HCT116 (cell line): ENCODE measurements around the gene KIF1A. TPM values are rescaled to one million over a fixed set of nuclear protein-coding genes. Genes with fewer than 3 reads are reported as not detected.
A peak's percentile ranks its signal among the peaks of the same experiment; 100 is the strongest.

Experiments used
- ATAC-seq: fragments of 200-7000 bp; cut with Tn5 transposase; 2 replicates; pipeline ENCODE4 v1.9.1; 2020; ENCODE audit warnings: mild to moderate bottlenecking, moderate library complexity
- BruUV-seq: library from RNA; stranded (reverse); fragments of 400-500 nt; replicated peaks from 2 replicates; lab custom pipeline; 2021; lab: Mats Ljungman, UMichigan
- CTCF ChIA-PET: fragments of 300-600 bp; sonication (Branson Sonifier 250); formaldehyde crosslinking; loops from one replicate; lab custom pipeline; 2021; ENCODE audit warnings: antibody characterized with exemption; lab: Charles Lee
- POLR2A ChIA-PET: fragments of 300-600, 350-600 bp; sonication (Branson Sonifier 250); formaldehyde crosslinking; loops from one replicate; lab custom pipeline; 2021; ENCODE audit warnings: antibody characterized with exemption; lab: Charles Lee
- RAD21 ChIA-PET, 2 experiments: fragments of 300-600 bp; sonication (Branson Sonifier 250); formaldehyde crosslinking; loops; one replicate each; lab custom pipeline; 2023; ENCODE audit warnings: low total read pairs in 2 of 2; ENCODE audit not compliant: uncharacterized antibody in 2 of 2, unreplicated experiment in 2 of 2, low non-redundant PET in 1 of 2; lab: Charles Lee
- DNase-seq: peaks from one replicate; pipeline ENCODE4 v3.0.0-alpha.2; 2010; ENCODE audit warnings: low read depth, low spot score
- H2AFZ ChIP-seq: fragments of 200-600 bp; shearing (Covaris generic), sonication (generic); 2 replicates; pipeline ENCODE4 v1.6.1; 2017; ENCODE audit warnings: low read depth, mixed run types, mixed read lengths, antibody characterized with exemption, low read length; ENCODE audit not compliant: poor library complexity, severe bottlenecking
- H3K27ac ChIP-seq: 2 replicates; pipeline ENCODE4 v1.5.1; 2012; ENCODE audit warnings: low read depth, low read length
- H3K27me3 ChIP-seq: fragments of 200-600 bp; sonication (generic); 2 replicates; pipeline ENCODE4 v1.6.1; 2016; ENCODE audit warnings: mixed run types, low read length, mixed read lengths; ENCODE audit not compliant: insufficient read depth
- H3K36me3 ChIP-seq, 2 experiments: fragments of 200-500 bp in 1 of 2; fragments of 200-600 bp in 1 of 2; sonication (Bioruptor generic) in 1 of 2; sonication (generic) in 1 of 2; 2 replicates each; pipeline versions ENCODE4 v1.5.1 to v1.6.1; 2014 to 2016; ENCODE audit warnings: low read length in 2 of 2, inconsistent platforms in 1 of 2, mixed read lengths in 1 of 2, mixed run types in 1 of 2; ENCODE audit not compliant: insufficient read depth in 2 of 2, control insufficient read depth in 1 of 2
- H3K4me1 ChIP-seq, 2 experiments: fragments of 200-600 bp in 1 of 2; sonication (generic) in 1 of 2; 2 replicates each; pipeline versions ENCODE4 v1.5.1 to v1.6.1; 2012 to 2017; ENCODE audit warnings: low read length in 2 of 2, inconsistent platforms in 1 of 2, mild to moderate bottlenecking in 1 of 2, mixed read lengths in 1 of 2, mixed run types in 1 of 2, moderate library complexity in 1 of 2; ENCODE audit not compliant: insufficient read depth in 2 of 2, control insufficient read depth in 1 of 2
- H3K4me2 ChIP-seq: fragments of 200-600 bp; sonication (generic); 2 replicates; pipeline ENCODE4 v1.6.1; 2017; ENCODE audit warnings: mixed run types, low read length, mixed read lengths
- H3K4me3 ChIP-seq, 2 experiments: fragments of 200-600 bp in 1 of 2; sonication (generic) in 1 of 2; replicated peaks in 1 of 2; 2 replicates each; pipeline ENCODE4 v1.5.1; 2011 to 2016; ENCODE audit warnings: low read length in 2 of 2, control low read depth in 1 of 2, low read depth in 1 of 2, mild to moderate bottlenecking in 1 of 2, mixed read lengths in 1 of 2, mixed run types in 1 of 2
- H3K79me2 ChIP-seq: fragments of 200-600 bp; sonication (generic); 2 replicates; pipeline ENCODE4 v1.6.1; 2017; ENCODE audit warnings: mild to moderate bottlenecking, mixed run types, low read length, moderate library complexity, mixed read lengths; ENCODE audit not compliant: insufficient read depth
- H3K9ac ChIP-seq: fragments of 200-600 bp; sonication (generic); 2 replicates; pipeline ENCODE4 v1.6.1; 2016; ENCODE audit warnings: low read length, mixed read lengths
- H3K9me2 ChIP-seq: fragments of 200-600 bp; sonication (generic), shearing (Covaris generic); 2 replicates; pipeline ENCODE4 v1.6.1; 2017; ENCODE audit warnings: mixed run types, mild to moderate bottlenecking, moderate library complexity; ENCODE audit not compliant: insufficient read depth
- H3K9me3 ChIP-seq, 2 experiments: fragments of 200-500 bp in 1 of 2; fragments of 200-600 bp in 1 of 2; sonication (Bioruptor generic) in 1 of 2; sonication (generic) in 1 of 2; 2 replicates each; pipeline ENCODE4 v1.6.1; 2014 to 2017; ENCODE audit warnings: low read length in 2 of 2, mixed read lengths in 2 of 2, inconsistent platforms in 1 of 2, low read depth in 1 of 2, mild to moderate bottlenecking in 1 of 2, mixed run types in 1 of 2, moderate library complexity in 1 of 2; ENCODE audit not compliant: control insufficient read depth in 1 of 2, insufficient read depth in 1 of 2
- H4K20me1 ChIP-seq: fragments of 200-600 bp; sonication (generic), shearing (Covaris generic); 2 replicates; pipeline ENCODE4 v1.6.1; 2017; ENCODE audit warnings: mixed run types, mild to moderate bottlenecking, moderate library complexity; ENCODE audit not compliant: insufficient read depth
- CBX3 ChIP-seq: IDR thresholded peaks from 2 replicates; pipeline ENCODE4 v1.6.1; 2012; ENCODE audit warnings: low read depth
- ELF1 ChIP-seq: IDR thresholded peaks from 2 replicates; pipeline ENCODE4 v1.6.1; 2012; ENCODE audit warnings: low read depth, borderline replicate concordance
- EZH2 ChIP-seq: fragments of 200-600 bp; sonication (generic); IDR thresholded peaks from 2 replicates; pipeline ENCODE4 v1.6.1; 2017; ENCODE audit warnings: antibody characterized with exemption, mixed run types
- JUND ChIP-seq: IDR thresholded peaks from 2 replicates; pipeline ENCODE4 v1.6.1; 2012
- SIN3A ChIP-seq: IDR thresholded peaks from 2 replicates; pipeline ENCODE4 v1.6.1; 2012; ENCODE audit warnings: low read depth
- SP1 ChIP-seq: IDR thresholded peaks from 2 replicates; pipeline ENCODE4 v1.6.1; 2012; ENCODE audit warnings: low read depth
- SRF ChIP-seq: IDR thresholded peaks from 2 replicates; pipeline ENCODE4 v1.6.1; 2012; ENCODE audit warnings: low read depth
- YY1 ChIP-seq: IDR thresholded peaks from 2 replicates; pipeline ENCODE4 v1.6.1; 2011; ENCODE audit warnings: low read length, low read depth, moderate library complexity, mild to moderate bottlenecking; ENCODE audit not compliant: insufficient replicate concordance; ENCODE audit errors: extremely low read depth
- ZFX ChIP-seq: fragments of 450-650 bp; IDR thresholded peaks from 2 replicates; pipeline ENCODE4 v1.6.1; 2017
- ZNF274 ChIP-seq: fragments of 200-500 bp; sonication (Bioruptor generic); IDR thresholded peaks from 2 replicates; pipeline ENCODE4 v1.6.1; 2014; ENCODE audit warnings: mild to moderate bottlenecking, low read depth, low read length, inconsistent platforms
- intact Hi-C: fragments of 100-400 bp; cut with micrococcal nuclease; formaldehyde crosslinking; loops from 2 replicates; pipeline ENCODE4 v1.10.0; 2022
- total RNA-seq: library from RNA; stranded (reverse); gene quantifications from one replicate; pipeline ENCODE4 v1.2.1, GENCODE V29; 2021; ENCODE audit not compliant: unreplicated experiment
- TF ChIP-seq, protein P1 (sequence below): IDR thresholded peaks from 2 replicates; pipeline ENCODE4 v1.6.1; 2012
- TF ChIP-seq, protein P2 (sequence below): IDR thresholded peaks from 2 replicates; pipeline ENCODE4 v1.6.1; 2012; ENCODE audit warnings: low read depth
- TF ChIP-seq, protein P3 (sequence below): IDR thresholded peaks from 2 replicates; pipeline ENCODE4 v1.6.1; 2011; ENCODE audit warnings: mild to moderate bottlenecking, low read length, moderate library complexity; ENCODE audit not compliant: insufficient replicate concordance; ENCODE audit errors: extremely low read depth
- TF ChIP-seq, protein P4 (sequence below), 3 experiments: fragments of 200-600 bp in 1 of 3; sonication (generic) in 1 of 3; IDR thresholded peaks in 2 of 3; conservative IDR thresholded peaks in 1 of 3; 2 replicates each; pipeline ENCODE4 v1.5.1; 2012 to 2017; ENCODE audit warnings: low read depth in 2 of 3, low read length in 2 of 3, antibody characterized with exemption in 1 of 3, borderline replicate concordance in 1 of 3, control low read depth in 1 of 3, mild to moderate bottlenecking in 1 of 3, mixed read lengths in 1 of 3, mixed run types in 1 of 3, moderate library complexity in 1 of 3; ENCODE audit not compliant: insufficient read depth in 1 of 3

KIF1A gene
- total RNA-seq, 1 experiment from 2014 or later, result 0.27 TPM

GRCh38 chr2:240782886-240783818, 36.9 kb downstream of the KIF1A start (continued):
- TF ChIP-seq, protein P1, sequence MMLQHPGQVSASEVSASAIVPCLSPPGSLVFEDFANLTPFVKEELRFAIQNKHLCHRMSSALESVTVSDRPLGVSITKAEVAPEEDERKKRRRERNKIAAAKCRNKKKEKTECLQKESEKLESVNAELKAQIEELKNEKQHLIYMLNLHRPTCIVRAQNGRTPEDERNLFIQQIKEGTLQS, result no peak
- TF ChIP-seq YY1 (no peak), JUND (no peak)
- TF ChIP-seq, protein P2, sequence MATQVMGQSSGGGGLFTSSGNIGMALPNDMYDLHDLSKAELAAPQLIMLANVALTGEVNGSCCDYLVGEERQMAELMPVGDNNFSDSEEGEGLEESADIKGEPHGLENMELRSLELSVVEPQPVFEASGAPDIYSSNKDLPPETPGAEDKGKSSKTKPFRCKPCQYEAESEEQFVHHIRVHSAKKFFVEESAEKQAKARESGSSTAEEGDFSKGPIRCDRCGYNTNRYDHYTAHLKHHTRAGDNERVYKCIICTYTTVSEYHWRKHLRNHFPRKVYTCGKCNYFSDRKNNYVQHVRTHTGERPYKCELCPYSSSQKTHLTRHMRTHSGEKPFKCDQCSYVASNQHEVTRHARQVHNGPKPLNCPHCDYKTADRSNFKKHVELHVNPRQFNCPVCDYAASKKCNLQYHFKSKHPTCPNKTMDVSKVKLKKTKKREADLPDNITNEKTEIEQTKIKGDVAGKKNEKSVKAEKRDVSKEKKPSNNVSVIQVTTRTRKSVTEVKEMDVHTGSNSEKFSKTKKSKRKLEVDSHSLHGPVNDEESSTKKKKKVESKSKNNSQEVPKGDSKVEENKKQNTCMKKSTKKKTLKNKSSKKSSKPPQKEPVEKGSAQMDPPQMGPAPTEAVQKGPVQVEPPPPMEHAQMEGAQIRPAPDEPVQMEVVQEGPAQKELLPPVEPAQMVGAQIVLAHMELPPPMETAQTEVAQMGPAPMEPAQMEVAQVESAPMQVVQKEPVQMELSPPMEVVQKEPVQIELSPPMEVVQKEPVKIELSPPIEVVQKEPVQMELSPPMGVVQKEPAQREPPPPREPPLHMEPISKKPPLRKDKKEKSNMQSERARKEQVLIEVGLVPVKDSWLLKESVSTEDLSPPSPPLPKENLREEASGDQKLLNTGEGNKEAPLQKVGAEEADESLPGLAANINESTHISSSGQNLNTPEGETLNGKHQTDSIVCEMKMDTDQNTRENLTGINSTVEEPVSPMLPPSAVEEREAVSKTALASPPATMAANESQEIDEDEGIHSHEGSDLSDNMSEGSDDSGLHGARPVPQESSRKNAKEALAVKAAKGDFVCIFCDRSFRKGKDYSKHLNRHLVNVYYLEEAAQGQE, result no peak

DNA sequence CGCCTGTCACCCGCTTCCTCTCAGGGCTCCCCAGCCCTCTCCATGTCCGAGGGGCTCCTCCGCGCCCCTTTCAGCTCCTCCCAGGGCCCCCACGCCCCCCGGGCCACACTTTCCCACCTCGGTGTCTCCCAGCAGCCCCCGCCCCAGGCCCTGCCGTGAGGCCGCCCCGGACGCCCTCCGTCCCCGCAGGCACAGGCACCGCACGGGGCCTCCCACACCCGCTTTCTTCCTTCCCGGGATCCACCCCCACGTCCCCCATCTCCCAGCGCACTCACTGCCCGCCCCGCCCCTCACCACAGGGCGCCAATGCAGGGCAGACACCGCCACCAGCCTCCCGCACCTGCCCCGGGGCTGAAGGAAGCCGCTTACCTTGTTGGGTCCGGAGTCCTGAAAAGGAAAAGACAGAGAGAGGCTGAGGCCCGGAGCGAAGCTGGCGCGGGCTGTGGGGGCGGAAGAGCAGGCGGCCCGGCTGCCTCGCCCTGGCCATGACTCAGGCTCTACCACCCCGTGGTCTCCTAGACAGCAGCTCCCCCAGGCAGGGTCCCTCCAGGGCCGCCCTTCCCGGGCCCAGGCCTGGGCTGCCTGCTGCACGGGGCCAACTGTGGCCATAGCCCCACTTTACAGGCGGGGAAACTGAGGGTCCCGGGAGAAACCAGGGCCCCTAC, 37.7 kb downstream of the KIF1A start:
- no peaks in the 10 kb centered on the region for H3K9me3 ChIP-seq
- no peaks in the 10 kb centered on the region for H3K9me2 ChIP-seq
- ChIA-PET CTCF (no interaction called here), POLR2A (no interaction called here), RAD21 (no interaction called here)
- no peak for ATAC-seq
- H3K27me3 ChIP-seq, result no peaks in the 10 kb centered on the region
- peaks cover 0 to 6% of the 10 kb centered on the region in 2 experiments; a peak in 2 of 4 replicates for H3K4me1 ChIP-seq
- no peak overlapping the region for H3K4me3 ChIP-seq
- no peak overlapping the region for H2AFZ ChIP-seq
- no peaks in the 10 kb centered on the region for H4K20me1 ChIP-seq
- 0 out of 2 replicates have a peak overlapping the region, but pooled peaks have one; percentile 5 for H3K4me2 ChIP-seq
- no peak overlapping the region for H3K9ac ChIP-seq
- H3K36me3 ChIP-seq, result no peaks in the 10 kb centered on the region
- intact Hi-C loops, result no loop called here
- H3K27ac ChIP-seq, result no peak overlapping the region
- H3K79me2 ChIP-seq, result no peaks in the 10 kb centered on the region
- no TSS peak for BruUV-seq
- DNase-seq, result no peak
- TF ChIP-seq, protein P1, result no peak
- TF ChIP-seq EZH2 (no peak), CBX3 (no peak), ZFX (no peak), SRF (no peak), YY1 (no peak), ZNF274 (no peak), SIN3A (no peak), SP1 (no peak), ELF1 (no peak)
- TF ChIP-seq, protein P3, sequence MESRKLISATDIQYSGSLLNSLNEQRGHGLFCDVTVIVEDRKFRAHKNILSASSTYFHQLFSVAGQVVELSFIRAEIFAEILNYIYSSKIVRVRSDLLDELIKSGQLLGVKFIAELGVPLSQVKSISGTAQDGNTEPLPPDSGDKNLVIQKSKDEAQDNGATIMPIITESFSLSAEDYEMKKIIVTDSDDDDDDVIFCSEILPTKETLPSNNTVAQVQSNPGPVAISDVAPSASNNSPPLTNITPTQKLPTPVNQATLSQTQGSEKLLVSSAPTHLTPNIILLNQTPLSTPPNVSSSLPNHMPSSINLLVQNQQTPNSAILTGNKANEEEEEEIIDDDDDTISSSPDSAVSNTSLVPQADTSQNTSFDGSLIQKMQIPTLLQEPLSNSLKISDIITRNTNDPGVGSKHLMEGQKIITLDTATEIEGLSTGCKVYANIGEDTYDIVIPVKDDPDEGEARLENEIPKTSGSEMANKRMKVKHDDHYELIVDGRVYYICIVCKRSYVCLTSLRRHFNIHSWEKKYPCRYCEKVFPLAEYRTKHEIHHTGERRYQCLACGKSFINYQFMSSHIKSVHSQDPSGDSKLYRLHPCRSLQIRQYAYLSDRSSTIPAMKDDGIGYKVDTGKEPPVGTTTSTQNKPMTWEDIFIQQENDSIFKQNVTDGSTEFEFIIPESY, result no peak
- TF ChIP-seq, protein P4, sequence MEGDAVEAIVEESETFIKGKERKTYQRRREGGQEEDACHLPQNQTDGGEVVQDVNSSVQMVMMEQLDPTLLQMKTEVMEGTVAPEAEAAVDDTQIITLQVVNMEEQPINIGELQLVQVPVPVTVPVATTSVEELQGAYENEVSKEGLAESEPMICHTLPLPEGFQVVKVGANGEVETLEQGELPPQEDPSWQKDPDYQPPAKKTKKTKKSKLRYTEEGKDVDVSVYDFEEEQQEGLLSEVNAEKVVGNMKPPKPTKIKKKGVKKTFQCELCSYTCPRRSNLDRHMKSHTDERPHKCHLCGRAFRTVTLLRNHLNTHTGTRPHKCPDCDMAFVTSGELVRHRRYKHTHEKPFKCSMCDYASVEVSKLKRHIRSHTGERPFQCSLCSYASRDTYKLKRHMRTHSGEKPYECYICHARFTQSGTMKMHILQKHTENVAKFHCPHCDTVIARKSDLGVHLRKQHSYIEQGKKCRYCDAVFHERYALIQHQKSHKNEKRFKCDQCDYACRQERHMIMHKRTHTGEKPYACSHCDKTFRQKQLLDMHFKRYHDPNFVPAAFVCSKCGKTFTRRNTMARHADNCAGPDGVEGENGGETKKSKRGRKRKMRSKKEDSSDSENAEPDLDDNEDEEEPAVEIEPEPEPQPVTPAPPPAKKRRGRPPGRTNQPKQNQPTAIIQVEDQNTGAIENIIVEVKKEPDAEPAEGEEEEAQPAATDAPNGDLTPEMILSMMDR (IDR thresholded peaks at IDR 0.05 in 2 of 3, conservative IDR thresholded peaks at IDR 0.05 in 1 of 3; ENCODE audit: borderline replicate concordance in 1 of 3, insufficient read depth in 1 of 3, low read depth in 2 of 3, low read length in 2 of 3), result no peak
